HG02610 (cell line): ENCODE measurements around the gene ATP8B3.

ENCODE experiments used
- ATAC-seq: cut with Tn5 transposase; IDR thresholded peaks from one replicate; pipeline ENCODE4 v1.9.1; 2021; ENCODE audit warnings: mild to moderate bottlenecking, moderate library complexity; ENCODE audit not compliant: unreplicated experiment

Gene ATP8B3

DNA sequence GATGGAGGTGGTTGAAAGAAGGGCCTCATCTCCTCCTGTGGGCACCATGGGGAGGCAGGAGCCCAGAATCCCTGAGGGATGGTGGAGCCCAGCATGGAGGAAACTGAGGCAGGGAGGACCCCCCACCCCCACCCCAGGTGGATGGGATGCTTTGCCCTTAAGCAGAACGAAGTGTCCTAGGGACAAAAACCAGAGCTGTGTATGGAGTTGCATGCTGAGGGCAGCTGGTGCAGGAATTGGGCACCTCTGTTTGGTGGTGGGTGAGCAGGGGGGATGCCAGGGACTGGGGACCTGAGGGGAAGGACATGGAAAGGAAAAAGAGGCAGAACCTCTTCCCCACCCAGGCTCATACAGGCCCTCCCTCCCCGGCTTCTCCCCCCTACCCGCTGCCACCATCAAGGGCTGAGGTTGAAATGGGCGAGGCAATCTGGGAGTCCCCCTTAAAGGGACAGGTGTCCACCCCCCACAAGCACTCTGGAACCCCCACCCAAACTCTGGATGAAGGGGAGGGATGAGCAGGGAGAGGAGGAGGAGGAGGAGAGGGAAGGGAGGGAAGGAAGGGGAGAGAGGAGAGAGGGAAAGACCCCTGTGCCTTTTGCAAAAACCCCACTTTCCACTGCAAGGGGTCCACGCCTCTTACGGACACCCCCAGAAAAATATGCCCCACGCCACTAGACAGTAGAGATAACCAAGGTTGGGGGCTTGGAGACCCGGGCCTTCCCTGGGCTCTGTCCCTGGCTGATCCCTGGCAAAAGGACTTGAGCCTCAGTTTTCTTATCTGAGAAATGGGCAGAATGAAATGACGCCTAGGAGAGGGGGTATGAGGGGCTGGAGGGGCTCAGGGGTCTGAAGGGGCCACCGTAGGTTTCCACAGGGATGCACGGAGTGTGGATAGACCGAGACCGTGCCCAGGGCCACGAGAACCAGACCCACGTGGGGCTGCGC is 52.8 kb downstream of the ATP8B3 start:
- ATAC-seq = no peak

DNA sequence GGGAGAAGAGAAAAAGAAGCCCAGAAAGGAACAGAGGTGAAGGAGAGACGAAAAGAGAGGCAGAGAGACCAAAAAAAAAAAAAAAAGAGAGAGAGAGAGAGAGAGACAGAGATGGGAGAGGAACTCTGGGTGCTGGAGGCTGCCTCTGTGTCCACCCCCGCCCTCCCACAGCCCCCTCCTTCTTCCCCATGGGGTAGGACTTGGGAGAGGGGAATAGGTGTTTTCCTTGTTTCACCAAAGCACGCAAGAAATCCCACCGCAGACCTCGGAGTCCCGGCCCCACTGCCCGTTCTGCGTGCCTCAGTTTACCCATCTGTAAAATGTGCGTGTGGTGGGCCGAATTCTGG is 53.9 kb downstream of the ATP8B3 start:
- ATAC-seq = no peak

GRCh38 chr19:1757468-1758230 is 54.4 kb downstream of the ATP8B3 start:
- ATAC-seq = no peak

GRCh38 chr19:1756705-1757465 is 55.2 kb downstream of the ATP8B3 start:
- no peak for ATAC-seq

GRCh38 chr19:1756264-1756663 is 55.8 kb downstream of the ATP8B3 start:
- ATAC-seq = no peak

GRCh38 chr19:1755467-1756171 is 56.5 kb downstream of the ATP8B3 start:
- ATAC-seq = no peak

DNA sequence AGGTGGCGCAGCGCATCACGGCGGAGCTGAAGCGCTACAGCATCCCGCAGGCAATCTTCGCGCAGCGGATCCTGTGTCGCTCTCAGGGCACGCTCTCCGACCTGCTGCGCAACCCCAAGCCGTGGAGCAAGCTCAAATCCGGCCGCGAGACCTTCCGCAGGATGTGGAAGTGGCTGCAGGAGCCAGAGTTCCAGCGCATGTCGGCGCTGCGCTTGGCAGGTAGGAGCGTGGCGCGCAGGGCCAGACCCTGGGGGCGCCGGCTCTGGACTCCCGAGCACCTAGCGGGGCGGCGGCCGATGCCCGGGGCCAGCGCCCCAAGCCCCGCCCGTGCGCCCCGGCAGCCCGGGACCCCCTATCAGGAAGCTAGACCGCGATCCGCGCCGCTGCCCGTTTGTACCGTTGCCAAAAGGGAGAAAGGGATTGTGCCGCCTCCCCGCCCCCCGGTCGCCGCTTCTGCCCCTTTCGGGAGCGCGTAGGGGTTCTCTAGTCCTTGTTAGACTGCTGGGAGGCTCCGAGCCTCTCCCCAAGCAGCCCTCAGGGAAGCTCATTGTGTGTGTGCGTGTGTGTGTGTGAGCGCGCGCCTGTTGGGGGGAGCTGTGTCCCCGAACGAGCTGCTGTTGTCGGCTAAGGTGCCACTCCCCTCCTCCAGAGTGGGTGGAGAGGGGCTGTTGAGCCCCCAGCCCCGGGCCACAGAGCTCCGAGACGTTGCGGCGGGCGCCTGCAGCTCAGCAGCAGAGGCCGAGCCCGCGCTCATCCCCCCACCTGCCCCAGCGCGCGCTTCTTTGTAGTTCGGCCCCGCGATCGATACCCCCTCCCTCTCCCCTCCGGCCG is 57.2 kb downstream of the ATP8B3 start:
- no peak for ATAC-seq

DNA sequence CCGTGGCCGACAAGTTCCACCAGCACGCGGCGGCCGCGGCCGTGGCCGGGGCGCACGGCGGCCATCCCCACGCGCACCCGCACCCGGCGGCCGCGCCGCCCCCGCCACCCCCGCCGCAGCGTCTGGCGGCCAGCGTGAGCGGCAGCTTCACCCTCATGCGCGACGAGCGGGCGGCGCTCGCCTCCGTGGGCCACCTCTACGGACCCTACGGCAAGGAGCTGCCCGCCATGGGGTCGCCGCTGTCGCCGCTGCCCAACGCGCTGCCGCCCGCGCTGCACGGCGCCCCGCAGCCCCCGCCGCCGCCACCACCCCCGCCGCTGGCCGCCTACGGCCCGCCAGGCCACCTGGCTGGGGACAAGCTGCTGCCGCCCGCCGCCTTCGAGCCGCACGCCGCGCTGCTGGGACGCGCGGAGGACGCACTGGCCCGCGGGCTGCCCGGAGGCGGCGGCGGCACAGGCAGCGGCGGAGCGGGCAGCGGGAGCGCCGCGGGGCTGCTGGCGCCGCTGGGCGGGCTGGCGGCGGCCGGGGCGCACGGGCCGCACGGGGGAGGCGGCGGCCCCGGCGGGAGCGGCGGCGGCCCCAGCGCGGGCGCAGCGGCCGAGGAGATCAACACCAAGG is 57.9 kb downstream of the ATP8B3 start:
- ATAC-seq = no peak

- no peak for ATAC-seq
These were observed 59.0 kb downstream of the ATP8B3 start, which contains the start of gene ONECUT3 for GRCh38 chr19:1752757-1753728. TSS of gene ONECUT3 (plus strand) at chr19:1753506. CDS start at chr19:1753663, 157 bp downstream.

DNA sequence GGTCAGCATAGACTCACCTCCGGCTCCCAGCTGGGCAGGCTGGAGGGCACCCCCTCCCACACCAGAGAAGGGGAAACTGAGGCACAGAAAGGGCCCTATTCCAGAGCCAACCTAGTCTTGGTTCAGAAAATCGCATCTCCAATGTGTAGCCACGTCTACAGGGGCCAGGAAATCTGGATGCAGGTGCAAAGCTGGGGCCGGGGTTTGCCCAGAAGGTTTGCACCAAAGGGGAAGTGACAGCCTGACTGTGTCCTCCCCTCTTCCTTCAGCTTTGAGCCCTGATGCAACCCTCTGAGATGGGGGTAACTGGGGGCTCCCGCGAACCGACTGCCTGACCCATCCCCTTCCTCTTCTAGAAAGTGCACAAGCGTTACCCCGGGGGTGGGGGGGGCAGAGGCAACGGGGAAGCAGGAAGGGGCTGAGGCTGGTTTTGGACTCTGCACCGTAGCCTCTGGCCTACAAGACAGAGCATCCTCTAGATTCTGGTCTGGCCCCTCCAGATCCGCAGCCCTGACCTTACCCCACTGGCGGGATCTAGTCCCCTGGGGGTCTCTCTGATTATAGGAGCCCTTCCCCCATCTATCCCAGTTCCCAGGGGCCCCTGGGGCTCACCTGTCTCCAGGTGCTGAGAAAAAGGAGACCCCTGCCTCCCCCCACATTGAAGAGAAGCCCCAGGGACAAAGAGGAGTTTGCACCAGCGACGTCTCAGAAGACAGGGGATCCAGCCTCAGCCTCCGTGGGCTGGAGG is 59.9 kb downstream of the ATP8B3 start:
- ATAC-seq = no peak

DNA sequence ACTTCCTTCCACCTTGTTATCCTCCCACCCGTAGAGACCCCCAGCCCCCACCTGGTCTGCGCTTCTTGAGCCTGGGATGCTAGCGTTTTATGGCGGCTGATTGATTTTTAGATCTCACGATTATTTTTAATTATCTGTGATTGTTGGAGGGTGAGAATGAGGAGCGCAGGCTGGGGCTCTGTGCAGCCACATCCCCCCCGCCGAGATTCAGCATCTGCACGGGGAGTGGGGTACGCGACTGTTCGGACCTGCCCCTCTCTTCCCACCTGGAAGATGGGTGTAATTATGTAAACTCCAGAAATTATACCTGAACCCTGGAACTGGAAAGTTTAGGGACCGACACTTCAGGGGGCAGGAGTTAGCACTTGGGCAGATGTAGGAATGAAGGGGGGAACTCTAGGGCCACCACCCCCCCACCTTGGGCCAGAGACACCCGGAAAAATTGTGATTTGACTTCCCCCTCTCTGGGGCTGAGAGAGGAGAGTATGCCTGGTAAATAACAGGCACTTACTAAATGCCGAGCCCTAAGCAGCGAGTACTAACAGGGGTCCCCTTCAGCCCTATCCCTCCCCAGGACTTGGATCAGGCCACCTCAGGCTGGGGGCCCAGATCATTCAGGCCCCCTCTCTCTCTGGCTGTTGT is 60.6 kb downstream of the ATP8B3 start:
- ATAC-seq = no peak

DNA sequence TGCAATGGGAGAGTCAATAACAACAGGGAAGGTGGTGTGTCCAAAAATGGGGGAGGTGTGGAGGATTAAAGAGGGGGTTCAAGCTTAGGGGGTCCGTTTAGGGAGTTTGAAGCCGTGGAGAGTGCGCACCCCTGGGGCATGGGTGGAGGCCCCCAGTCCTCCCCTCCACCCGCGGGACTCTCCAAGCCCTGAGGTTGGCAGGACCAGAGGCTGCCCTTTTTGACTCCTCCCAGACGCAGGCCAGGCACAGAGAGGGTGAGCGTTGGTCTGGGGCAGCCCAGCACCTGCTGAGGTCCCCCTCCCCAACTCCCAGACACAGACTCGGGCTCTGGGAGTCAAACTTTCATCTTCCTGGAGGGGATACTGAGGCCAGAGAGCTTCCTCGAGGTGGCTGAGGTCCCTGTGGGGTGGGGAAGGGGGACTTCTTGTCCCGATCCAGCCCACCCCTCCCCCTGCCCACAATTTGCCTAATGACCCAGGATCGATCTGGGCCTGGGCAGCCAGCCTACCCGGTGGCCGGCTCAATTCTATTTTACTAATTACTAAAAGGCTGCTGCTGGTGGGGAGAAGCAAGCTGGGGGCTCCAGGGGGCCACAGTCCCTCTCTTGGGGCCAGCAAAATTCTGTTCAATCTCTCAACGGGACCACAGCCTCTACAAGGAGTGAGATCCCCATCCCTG is 61.6 kb downstream of the ATP8B3 start:
- no peak for ATAC-seq

DNA sequence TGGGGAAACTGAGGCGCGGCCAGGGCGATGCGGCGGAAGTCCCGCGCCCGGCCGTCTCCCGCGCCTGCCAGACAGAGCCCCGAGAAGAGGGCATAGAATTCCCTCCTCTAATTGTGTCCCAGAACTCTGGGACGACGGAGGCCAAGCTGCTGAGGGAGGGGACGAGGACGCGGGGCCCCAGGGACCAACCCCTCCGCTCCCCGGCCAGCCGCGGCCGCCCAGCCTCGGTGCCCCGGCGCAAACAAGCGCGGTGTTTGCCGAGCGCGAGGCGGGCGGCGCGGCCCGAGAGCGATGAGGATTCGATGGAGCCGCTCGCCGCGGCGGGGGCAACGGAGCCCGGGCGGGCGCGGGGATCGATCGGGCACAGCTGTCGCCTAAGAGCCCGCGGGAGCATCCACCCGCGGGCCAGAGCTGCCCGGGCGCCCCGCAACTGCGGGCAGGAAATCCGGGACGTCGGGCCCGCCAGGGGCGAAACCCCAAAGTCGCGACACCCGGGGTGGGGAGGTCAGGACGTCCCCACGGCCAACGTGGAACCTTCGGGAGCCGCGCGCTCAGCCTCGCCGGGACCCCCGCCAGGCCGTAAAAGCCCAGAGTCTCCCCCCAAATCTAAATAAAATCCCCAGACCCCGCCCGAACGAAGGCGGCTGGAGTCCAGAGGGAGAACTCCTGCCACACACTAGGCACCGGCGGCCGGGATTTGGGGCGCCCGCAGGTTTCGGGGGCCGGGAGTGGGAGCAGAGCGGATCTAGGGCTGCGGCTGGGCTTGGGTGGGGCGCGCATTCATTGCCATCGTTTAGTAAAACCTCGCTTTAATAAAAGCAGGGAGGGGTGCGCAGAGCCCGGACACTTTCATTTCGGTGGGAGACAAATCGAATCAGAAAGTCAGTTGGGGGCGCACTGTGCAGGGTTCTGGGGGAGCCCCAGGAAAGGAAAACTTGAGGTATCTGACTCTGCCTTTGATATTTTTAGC is 62.4 kb downstream of the ATP8B3 start:
- no peak for ATAC-seq

DNA sequence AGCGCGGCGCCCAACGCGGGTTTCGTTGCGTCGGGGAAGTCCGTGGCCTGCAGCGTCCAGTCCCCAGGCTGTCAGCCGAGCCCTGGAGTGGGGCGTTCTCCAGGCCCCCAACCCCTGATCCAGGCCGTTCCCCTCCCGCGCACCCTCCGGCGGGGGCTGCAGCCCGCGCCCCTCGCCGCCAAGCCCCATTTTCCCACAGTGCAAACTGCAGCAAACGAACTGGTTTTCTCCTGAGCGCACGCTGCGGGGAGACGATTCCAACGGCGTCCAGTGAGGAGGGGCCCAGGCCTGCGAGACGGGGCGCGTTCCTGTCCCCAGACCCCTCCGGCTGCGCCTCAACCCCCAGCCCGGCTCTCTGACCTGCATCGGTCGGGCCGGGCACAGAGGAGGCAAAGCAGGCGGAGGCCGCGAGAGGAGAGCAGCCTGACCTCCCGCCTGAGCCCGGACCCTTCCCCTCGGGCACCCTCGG is 63.2 kb downstream of the ATP8B3 start:
- ATAC-seq = no peak
